Measurements from ENCODE around the gene TOMM7.

DNA sequence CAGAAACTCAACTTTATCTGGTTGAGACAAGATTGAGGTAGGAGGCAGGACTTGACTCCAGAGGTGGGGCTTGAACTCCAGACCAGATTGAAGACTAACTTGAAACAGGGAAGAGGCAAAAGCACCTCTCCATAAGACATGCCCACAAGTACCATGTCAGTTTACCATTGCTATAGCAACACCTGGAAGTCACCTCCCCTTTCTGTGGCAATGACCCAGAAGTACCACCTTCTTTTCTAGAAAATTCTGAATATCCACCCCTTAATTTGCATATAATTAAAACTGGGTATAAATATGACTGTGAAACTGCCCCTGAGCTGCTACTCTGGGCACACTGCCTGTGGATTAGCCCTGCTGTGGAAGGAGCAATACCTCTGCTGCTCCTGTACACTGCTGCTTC lies 4.9 kb upstream of the TOMM7 start:
- TF ChIP-seq POLR2AphosphoS5 (IDR thresholded peaks at IDR 0.05), result no peak
- TF ChIP-seq, protein P1, sequence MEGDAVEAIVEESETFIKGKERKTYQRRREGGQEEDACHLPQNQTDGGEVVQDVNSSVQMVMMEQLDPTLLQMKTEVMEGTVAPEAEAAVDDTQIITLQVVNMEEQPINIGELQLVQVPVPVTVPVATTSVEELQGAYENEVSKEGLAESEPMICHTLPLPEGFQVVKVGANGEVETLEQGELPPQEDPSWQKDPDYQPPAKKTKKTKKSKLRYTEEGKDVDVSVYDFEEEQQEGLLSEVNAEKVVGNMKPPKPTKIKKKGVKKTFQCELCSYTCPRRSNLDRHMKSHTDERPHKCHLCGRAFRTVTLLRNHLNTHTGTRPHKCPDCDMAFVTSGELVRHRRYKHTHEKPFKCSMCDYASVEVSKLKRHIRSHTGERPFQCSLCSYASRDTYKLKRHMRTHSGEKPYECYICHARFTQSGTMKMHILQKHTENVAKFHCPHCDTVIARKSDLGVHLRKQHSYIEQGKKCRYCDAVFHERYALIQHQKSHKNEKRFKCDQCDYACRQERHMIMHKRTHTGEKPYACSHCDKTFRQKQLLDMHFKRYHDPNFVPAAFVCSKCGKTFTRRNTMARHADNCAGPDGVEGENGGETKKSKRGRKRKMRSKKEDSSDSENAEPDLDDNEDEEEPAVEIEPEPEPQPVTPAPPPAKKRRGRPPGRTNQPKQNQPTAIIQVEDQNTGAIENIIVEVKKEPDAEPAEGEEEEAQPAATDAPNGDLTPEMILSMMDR (IDR thresholded peaks at IDR 0.05), result no peak

Measured in stomach (tissue), 4 donors.